Breast epithelium (tissue), 4 donors: Measurements from ENCODE around the gene HIF1A. TPM values are rescaled to one million over a fixed set of nuclear protein-coding genes. Genes with fewer than 3 reads are reported as not detected.
"Not testable (repeated sequence)": the region's sequence is repeated elsewhere in the genome, so short reads cannot be mapped to it uniquely, and the experiment has no call there.

Experiments
- DNase-seq, 2 donors: peaks; one replicate each; pipeline ENCODE4 v3.0.0-alpha.2; 2019; ENCODE audit warnings: low spot score in 2 of 2
- H3K27ac ChIP-seq, 2 donors: fragments of 200-600 bp; sonication (generic) in 1 of 2; one replicate each; pipeline ENCODE4 v1.5.1; 2016 to 2019; ENCODE audit warnings: mild to moderate bottlenecking in 1 of 2
- H3K27me3 ChIP-seq, 2 donors: fragments of 200-600 bp; sonication (generic) in 1 of 2; one replicate each; pipeline versions ENCODE4 v1.5.1 to v1.6.0; 2017 to 2019; ENCODE audit warnings: control low read depth in 1 of 2, mild to moderate bottlenecking in 1 of 2
- H3K36me3 ChIP-seq: fragments of 200-600 bp; one replicate; pipeline ENCODE4 v1.5.1; 2019
- H3K4me1 ChIP-seq, 2 donors: fragments of 200-600 bp; sonication (generic); one replicate each; pipeline ENCODE4 v1.5.1; 2016 to 2019; ENCODE audit warnings: control low read depth in 1 of 2
- H3K4me3 ChIP-seq, 3 donors: fragments of 200-600 bp; sonication (generic); 1 replicate in 2 of 3; 2 replicates in 1 of 3; pipeline ENCODE4 v1.5.1; 2016 to 2019; ENCODE audit warnings: mild to moderate bottlenecking in 3 of 3, moderate library complexity in 2 of 3
- H3K9me3 ChIP-seq, 2 donors: fragments of 200-600 bp; sonication (generic) in 1 of 2; one replicate each; pipeline ENCODE4 v1.5.1; 2016 to 2019; ENCODE audit warnings: control low read depth in 1 of 2
- CTCF ChIP-seq, 3 donors: fragments of 450-650 bp; IDR thresholded peaks; one replicate each; pipeline ENCODE4 v1.5.1; 2016 to 2017; ENCODE audit warnings: antibody characterized with exemption in 3 of 3, mild to moderate bottlenecking in 3 of 3, moderate library complexity in 3 of 3
- POLR2A ChIP-seq: fragments of 450-650 bp; IDR thresholded peaks from one replicate; pipeline ENCODE4 v1.6.1; 2016; ENCODE audit warnings: antibody characterized with exemption, mild to moderate bottlenecking, moderate library complexity
- POLR2AphosphoS5 ChIP-seq, 3 donors: sonication (generic); formaldehyde crosslinking; IDR thresholded peaks; one replicate each; pipeline ENCODE4 v1.6.1; 2017; ENCODE audit warnings: antibody characterized with exemption in 3 of 3
- intact Hi-C: fragments of 100-400 bp; cut with DNase I; formaldehyde crosslinking; loops from one replicate; pipeline ENCODE4 v1.15.1; 2023; ENCODE audit warnings: low total_unique reads
- total RNA-seq, 3 donors: library from RNA; depleted of rRNA; stranded (reverse); fragments of >200 nt; gene quantifications; one replicate each; pipeline ENCODE4 v1.1.0, GENCODE V29; 2016

Gene HIF1A
- total RNA-seq, 3 donors from 2014 or later, result 64.8 to 104 (median 92.3) TPM

- TF ChIP-seq POLR2A, result no peak
- peaks cover 10% of the 10 kb centered on the region for H3K36me3 ChIP-seq
These were observed 38.7 kb downstream of the HIF1A start for GRCh38 chr14:61733972-61734371.

DNA sequence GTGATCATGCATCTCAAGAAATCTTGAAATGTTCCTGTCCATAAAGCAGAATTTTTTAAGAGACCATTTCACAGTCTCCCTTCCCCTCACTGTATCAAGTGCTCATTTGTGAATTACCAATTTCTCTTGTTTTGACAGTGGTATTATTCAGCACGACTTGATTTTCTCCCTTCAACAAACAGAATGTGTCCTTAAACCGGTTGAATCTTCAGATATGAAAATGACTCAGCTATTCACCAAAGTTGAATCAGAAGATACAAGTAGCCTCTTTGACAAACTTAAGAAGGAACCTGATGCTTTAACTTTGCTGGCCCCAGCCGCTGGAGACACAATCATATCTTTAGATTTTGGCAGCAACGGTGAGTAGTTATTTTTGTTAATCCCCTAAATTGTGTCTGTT lies 41.4 kb downstream of the HIF1A start:
- Histone ChIP-seq H3K27me3 (no peaks in the 10 kb centered on the region), H3K4me3 (no peak overlapping the region), H3K4me1 (no peaks in the 10 kb centered on the region), H3K36me3 (peaks cover 14% of the 10 kb centered on the region), H3K9me3 (no peaks in the 10 kb centered on the region), H3K27ac (no peak overlapping the region)
- no peak for TF ChIP-seq POLR2AphosphoS5 (IDR thresholded peaks at IDR 0.05)
- no peak for TF ChIP-seq CTCF (IDR thresholded peaks at IDR 0.05)
- no peak for TF ChIP-seq POLR2A
- DNase-seq, result no peak
- intact Hi-C loops, result loop anchor here (10.0 kb wide), 1 partner anchor 272 kb away; no protein-coding TSS in a partner anchor

More at GRCh38 chr14:61733972-61734371, 38.7 kb downstream of the HIF1A start:
- no peaks in the 10 kb centered on the region for H3K9me3 ChIP-seq
- intact Hi-C loops, result loop anchor here (10.0 kb wide), 1 partner anchor 269 kb away; no protein-coding TSS in a partner anchor
- H3K4me3 ChIP-seq, result no peak overlapping the region
- no peak for DNase-seq
- no peaks in the 10 kb centered on the region for H3K4me1 ChIP-seq
- H3K27me3 ChIP-seq, result no peaks in the 10 kb centered on the region
- no peak overlapping the region for H3K27ac ChIP-seq

- Histone ChIP-seq H3K9me3 (no peaks in the 10 kb centered on the region), H3K4me1 (no peaks in the 10 kb centered on the region), H3K27ac (no peak overlapping the region), H3K27me3 (no peaks in the 10 kb centered on the region), H3K4me3 (no peak overlapping the region), H3K36me3 (peaks cover 14% of the 10 kb centered on the region)
- intact Hi-C loops, result loop anchor here (10.0 kb wide), 1 partner anchor 273 kb away; no protein-coding TSS in a partner anchor
- no peak for DNase-seq
- TF ChIP-seq POLR2AphosphoS5 (IDR thresholded peaks at IDR 0.05) (no peak), CTCF (IDR thresholded peaks at IDR 0.05) (no peak), POLR2A (no peak)
These were observed 42.6 kb downstream of the HIF1A start for GRCh38 chr14:61737915-61738314.

GRCh38 chr14:61739133-61739532 lies 43.8 kb downstream of the HIF1A start:
- Histone ChIP-seq H3K36me3 (peaks cover 14% of the 10 kb centered on the region), H3K27me3 (no peaks in the 10 kb centered on the region), H3K4me1 (no peaks in the 10 kb centered on the region), H3K4me3 (no peak overlapping the region), H3K9me3 (no peaks in the 10 kb centered on the region), H3K27ac (no peak overlapping the region)
- intact Hi-C loops, result loop anchor here (10.0 kb wide), 1 partner anchor 274 kb away; no protein-coding TSS in a partner anchor
- TF ChIP-seq CTCF (IDR thresholded peaks at IDR 0.05), result no peak
- no peak for TF ChIP-seq POLR2AphosphoS5 (IDR thresholded peaks at IDR 0.05)
- TF ChIP-seq POLR2A, result no peak
- DNase-seq, result no peak

DNA sequence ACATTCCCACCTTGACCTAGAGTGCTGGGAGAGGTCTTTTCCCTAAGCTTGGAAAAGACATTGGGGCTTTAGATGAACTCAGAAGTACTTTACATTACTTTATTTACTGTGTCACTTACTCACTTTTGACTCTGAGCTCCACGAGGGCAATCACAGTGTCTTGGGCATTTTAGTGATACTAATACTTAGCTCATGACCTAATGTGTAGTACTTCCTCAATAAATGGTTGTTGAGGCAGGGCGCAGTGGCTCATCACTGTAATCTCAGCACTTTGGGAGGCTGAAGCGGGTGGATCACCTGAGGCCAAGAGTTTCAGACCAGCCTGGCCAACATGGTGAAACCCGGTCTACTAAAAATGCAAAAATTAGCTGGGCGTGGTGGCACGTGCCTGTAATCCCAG lies 47.1 kb downstream of the HIF1A start:
- no peaks in the 10 kb centered on the region for H3K4me1 ChIP-seq
- no peak for DNase-seq
- intact Hi-C loops, result no loop called here
- no peaks in the 10 kb centered on the region for H3K27me3 ChIP-seq
- H3K36me3 ChIP-seq, result peaks cover 4% of the 10 kb centered on the region
- TF ChIP-seq POLR2A, result no peak
- TF ChIP-seq POLR2AphosphoS5 (IDR thresholded peaks at IDR 0.05), result no peak
- no peak for TF ChIP-seq CTCF (IDR thresholded peaks at IDR 0.05)
- H3K27ac ChIP-seq, result no peak overlapping the region
- H3K4me3 ChIP-seq, result no peak overlapping the region
- no peaks in the 10 kb centered on the region for H3K9me3 ChIP-seq

GRCh38 chr14:61744238-61744637 lies 48.9 kb downstream of the HIF1A start:
- Histone ChIP-seq H3K4me1 (no peaks in the 10 kb centered on the region), H3K36me3 (peaks cover 4% of the 10 kb centered on the region), H3K27ac (no peak overlapping the region), H3K27me3 (no peaks in the 10 kb centered on the region), H3K9me3 (no peaks in the 10 kb centered on the region), H3K4me3 (no peak overlapping the region)
- intact Hi-C loops, result no loop called here
- no peak for DNase-seq
- TF ChIP-seq POLR2AphosphoS5 (IDR thresholded peaks at IDR 0.05) (no peak), POLR2A (no peak), CTCF (IDR thresholded peaks at IDR 0.05) (no peak)

GRCh38 chr14:61746346-61746745 lies 51.0 kb downstream of the HIF1A start:
- H3K9me3 ChIP-seq, H3K27ac ChIP-seq, DNase-seq, H3K36me3 ChIP-seq, intact Hi-C loops, H3K4me3 ChIP-seq, H3K4me1 ChIP-seq, H3K27me3 ChIP-seq: not testable (repeated sequence)
